Measurements from ENCODE around the gene PARD3.

PARD3 gene

GRCh38 chr10:34551295-34551694 lies 263.8 kb downstream of the PARD3 start:
- in situ Hi-C loops (cut with MboI; ENCODE audit: low sequenced_read_pairs) = no loop called here

GRCh38 chr10:34549953-34550352 lies 265.1 kb downstream of the PARD3 start:
- in situ Hi-C loops (cut with MboI; ENCODE audit: low sequenced_read_pairs) = no loop called here

GRCh38 chr10:34549001-34549400 lies 266.1 kb downstream of the PARD3 start:
- in situ Hi-C loops (cut with MboI; ENCODE audit: low sequenced_read_pairs) = no loop called here

- in situ Hi-C loops (cut with MboI; ENCODE audit: low sequenced_read_pairs) = no loop called here
Observed at GRCh38 chr10:34548466-34548865, 266.6 kb downstream of the PARD3 start.

- in situ Hi-C loops (cut with MboI; ENCODE audit: low sequenced_read_pairs) = no loop called here
Observed at GRCh38 chr10:34547695-34548094, 267.4 kb downstream of the PARD3 start.

GRCh38 chr10:34547291-34547690 lies 267.8 kb downstream of the PARD3 start:
- in situ Hi-C loops (cut with MboI; ENCODE audit: low sequenced_read_pairs) = no loop called here

- in situ Hi-C loops (cut with MboI; ENCODE audit: low sequenced_read_pairs) = no loop called here
Observed at GRCh38 chr10:34544400-34544799, 270.7 kb downstream of the PARD3 start.

- in situ Hi-C loops (cut with MboI; ENCODE audit: low sequenced_read_pairs) = no loop called here
Observed at GRCh38 chr10:34543716-34544115, 271.4 kb downstream of the PARD3 start.

- in situ Hi-C loops (cut with MboI; ENCODE audit: low sequenced_read_pairs) = no loop called here
Observed at GRCh38 chr10:34540492-34540891, 274.6 kb downstream of the PARD3 start.

- in situ Hi-C loops (cut with MboI; ENCODE audit: low sequenced_read_pairs) = no loop called here
Observed at GRCh38 chr10:34539533-34540315, 275.4 kb downstream of the PARD3 start.

GRCh38 chr10:34538281-34538829 lies 276.7 kb downstream of the PARD3 start:
- in situ Hi-C loops (cut with MboI; ENCODE audit: low sequenced_read_pairs) = no loop called here

GRCh38 chr10:34537629-34538231 lies 277.4 kb downstream of the PARD3 start:
- in situ Hi-C loops (cut with MboI; ENCODE audit: low sequenced_read_pairs) = no loop called here

- in situ Hi-C loops (cut with MboI; ENCODE audit: low sequenced_read_pairs) = no loop called here
Observed at GRCh38 chr10:34535872-34536271, 279.2 kb downstream of the PARD3 start.

- in situ Hi-C loops (cut with MboI; ENCODE audit: low sequenced_read_pairs) = no loop called here
Observed at GRCh38 chr10:34530778-34531177, 284.3 kb downstream of the PARD3 start.

- in situ Hi-C loops (cut with MboI; ENCODE audit: low sequenced_read_pairs) = no loop called here
Observed at GRCh38 chr10:34528320-34528719, 286.8 kb downstream of the PARD3 start.

- in situ Hi-C loops (cut with MboI; ENCODE audit: low sequenced_read_pairs) = no loop called here
Observed at GRCh38 chr10:34526758-34527730, 288.1 kb downstream of the PARD3 start.

GRCh38 chr10:34526186-34526585 lies 288.9 kb downstream of the PARD3 start:
- in situ Hi-C loops (cut with MboI; ENCODE audit: low sequenced_read_pairs) = no loop called here

GRCh38 chr10:34524369-34525091 lies 290.6 kb downstream of the PARD3 start:
- in situ Hi-C loops (cut with MboI; ENCODE audit: low sequenced_read_pairs) = no loop called here

GRCh38 chr10:34523017-34523767 lies 291.9 kb downstream of the PARD3 start:
- in situ Hi-C loops (cut with MboI; ENCODE audit: low sequenced_read_pairs) = no loop called here

- in situ Hi-C loops (cut with MboI; ENCODE audit: low sequenced_read_pairs) = no loop called here
Observed at GRCh38 chr10:34522546-34522945, 292.6 kb downstream of the PARD3 start.
